Measurements from ENCODE around the gene HPGDS.

The HPGDS gene

GRCh38 chr4:94363136-94363655 is 20.6 kb upstream of the HPGDS start:
- H3K27me3 ChIP-seq (ENCODE audit: insufficient read depth, low read length), result no peaks in the 10 kb centered on the region
- no peaks in the 10 kb centered on the region for H3K4me1 ChIP-seq (ENCODE audit: insufficient read depth, low read length, severe bottlenecking)
- H3K9ac ChIP-seq (ENCODE audit: low read length), result no peak overlapping the region
- no peak overlapping the region for H3K4me2 ChIP-seq (ENCODE audit: low read length)
- TF ChIP-seq, protein P1, sequence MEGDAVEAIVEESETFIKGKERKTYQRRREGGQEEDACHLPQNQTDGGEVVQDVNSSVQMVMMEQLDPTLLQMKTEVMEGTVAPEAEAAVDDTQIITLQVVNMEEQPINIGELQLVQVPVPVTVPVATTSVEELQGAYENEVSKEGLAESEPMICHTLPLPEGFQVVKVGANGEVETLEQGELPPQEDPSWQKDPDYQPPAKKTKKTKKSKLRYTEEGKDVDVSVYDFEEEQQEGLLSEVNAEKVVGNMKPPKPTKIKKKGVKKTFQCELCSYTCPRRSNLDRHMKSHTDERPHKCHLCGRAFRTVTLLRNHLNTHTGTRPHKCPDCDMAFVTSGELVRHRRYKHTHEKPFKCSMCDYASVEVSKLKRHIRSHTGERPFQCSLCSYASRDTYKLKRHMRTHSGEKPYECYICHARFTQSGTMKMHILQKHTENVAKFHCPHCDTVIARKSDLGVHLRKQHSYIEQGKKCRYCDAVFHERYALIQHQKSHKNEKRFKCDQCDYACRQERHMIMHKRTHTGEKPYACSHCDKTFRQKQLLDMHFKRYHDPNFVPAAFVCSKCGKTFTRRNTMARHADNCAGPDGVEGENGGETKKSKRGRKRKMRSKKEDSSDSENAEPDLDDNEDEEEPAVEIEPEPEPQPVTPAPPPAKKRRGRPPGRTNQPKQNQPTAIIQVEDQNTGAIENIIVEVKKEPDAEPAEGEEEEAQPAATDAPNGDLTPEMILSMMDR (IDR thresholded peaks at IDR 0.05; ENCODE audit: low read length), result no peak
- no peak for TF ChIP-seq EZH2 (IDR thresholded peaks at IDR 0.05; ENCODE audit: borderline replicate concordance, low read length)
- no peak overlapping the region for H3K27ac ChIP-seq (ENCODE audit: low read depth, low read length, poor library complexity, severe bottlenecking)
- H3K79me2 ChIP-seq (ENCODE audit: insufficient read depth, low read length), result no peaks in the 10 kb centered on the region
- H3K36me3 ChIP-seq (ENCODE audit: insufficient read depth, low read length), result no peaks in the 10 kb centered on the region
- no peaks in the 10 kb centered on the region for H3F3A ChIP-seq (ENCODE audit: insufficient read depth, low read length)
- H4K20me1 ChIP-seq (ENCODE audit: insufficient read depth, low read length), result no peaks in the 10 kb centered on the region
- H3K9me2 ChIP-seq (ENCODE audit: low read depth, low read length), result no peaks in the 10 kb centered on the region
- no peaks in the 10 kb centered on the region for H3K9me3 ChIP-seq (ENCODE audit: low read length)
- no peak overlapping the region for H3K4me3 ChIP-seq (ENCODE audit: low read depth, low read length, poor library complexity, severe bottlenecking)
- H2AFZ ChIP-seq (ENCODE audit: low read length), result no peak overlapping the region

DNA sequence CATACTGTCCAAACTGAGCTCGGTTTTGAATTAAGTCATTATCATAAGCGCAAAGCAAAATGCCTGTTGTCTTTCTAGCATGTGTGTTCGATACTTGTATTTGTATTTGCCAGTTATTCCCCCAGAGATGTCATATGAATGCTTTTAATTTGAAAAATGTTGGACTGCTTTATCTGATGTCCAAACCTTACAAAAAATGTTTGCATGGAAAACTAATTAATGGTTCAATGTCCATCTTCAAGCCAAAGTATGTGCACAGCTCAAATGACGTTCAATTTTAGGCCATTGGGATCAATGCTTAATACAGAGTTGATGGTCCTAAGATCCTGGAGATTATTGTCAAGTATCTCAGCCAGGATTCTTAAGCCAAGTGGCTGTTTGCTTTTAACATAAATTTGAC is 17.2 kb upstream of the HPGDS start:
- Histone ChIP-seq H3K27me3 (ENCODE audit: insufficient read depth, low read length) (no peaks in the 10 kb centered on the region), H4K20me1 (ENCODE audit: insufficient read depth, low read length) (no peaks in the 10 kb centered on the region), H3K9me3 (ENCODE audit: low read length) (no peaks in the 10 kb centered on the region), H3K4me2 (ENCODE audit: low read length) (no peak overlapping the region), H3K9me2 (ENCODE audit: low read depth, low read length) (no peaks in the 10 kb centered on the region), H3K79me2 (ENCODE audit: insufficient read depth, low read length) (no peaks in the 10 kb centered on the region), H3K36me3 (ENCODE audit: insufficient read depth, low read length) (no peaks in the 10 kb centered on the region), H3F3A (ENCODE audit: insufficient read depth, low read length) (no peaks in the 10 kb centered on the region), H3K4me3 (ENCODE audit: low read depth, low read length, poor library complexity, severe bottlenecking) (no peak overlapping the region), H2AFZ (ENCODE audit: low read length) (no peak overlapping the region), H3K4me1 (ENCODE audit: insufficient read depth, low read length, severe bottlenecking) (no peaks in the 10 kb centered on the region), H3K9ac (ENCODE audit: low read length) (no peak overlapping the region), H3K27ac (ENCODE audit: low read depth, low read length, poor library complexity, severe bottlenecking) (no peak overlapping the region)
- no peak for TF ChIP-seq EZH2 (IDR thresholded peaks at IDR 0.05; ENCODE audit: borderline replicate concordance, low read length)
- TF ChIP-seq, protein P1 (IDR thresholded peaks at IDR 0.05; ENCODE audit: low read length), result no peak

DNA sequence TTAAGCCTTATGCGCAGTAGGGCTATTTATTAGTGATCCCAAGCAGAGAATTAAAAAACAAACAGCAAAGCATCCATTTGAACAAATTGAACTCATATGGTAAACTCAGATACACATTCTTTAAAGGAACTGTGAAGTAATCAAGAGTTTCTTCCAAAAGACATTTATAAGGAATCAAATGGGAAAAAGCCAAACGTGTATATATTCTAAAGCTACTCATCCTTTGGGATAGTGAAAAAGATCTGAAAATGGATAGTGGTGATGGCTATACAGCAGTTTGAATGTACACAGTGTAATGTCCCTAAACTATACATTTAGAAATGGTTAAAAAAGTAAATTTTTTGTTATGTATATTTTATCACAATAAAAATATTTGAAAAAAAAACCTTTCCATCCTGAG is 16.6 kb upstream of the HPGDS start:
- no peak for TF ChIP-seq EZH2 (IDR thresholded peaks at IDR 0.05; ENCODE audit: borderline replicate concordance, low read length)
- TF ChIP-seq, protein P1 (IDR thresholded peaks at IDR 0.05; ENCODE audit: low read length), result no peak
- Histone ChIP-seq H4K20me1 (ENCODE audit: insufficient read depth, low read length) (no peaks in the 10 kb centered on the region), H3K4me3 (ENCODE audit: low read depth, low read length, poor library complexity, severe bottlenecking) (no peak overlapping the region), H3K4me2 (ENCODE audit: low read length) (no peak overlapping the region), H3K79me2 (ENCODE audit: insufficient read depth, low read length) (no peaks in the 10 kb centered on the region), H2AFZ (ENCODE audit: low read length) (no peak overlapping the region), H3K4me1 (ENCODE audit: insufficient read depth, low read length, severe bottlenecking) (no peaks in the 10 kb centered on the region), H3K9me3 (ENCODE audit: low read length) (no peaks in the 10 kb centered on the region), H3K27me3 (ENCODE audit: insufficient read depth, low read length) (no peaks in the 10 kb centered on the region), H3K9me2 (ENCODE audit: low read depth, low read length) (no peaks in the 10 kb centered on the region), H3F3A (ENCODE audit: insufficient read depth, low read length) (no peaks in the 10 kb centered on the region), H3K9ac (ENCODE audit: low read length) (no peak overlapping the region), H3K36me3 (ENCODE audit: insufficient read depth, low read length) (no peaks in the 10 kb centered on the region), H3K27ac (ENCODE audit: low read depth, low read length, poor library complexity, severe bottlenecking) (no peak overlapping the region)
